Activated naive CD4-positive, alpha-beta T cell treated with anti-CD3 and anti-CD28 coated beads, Interleukin-2, amount 50 U/mL, for 16 hours (primary cell): Measurements from ENCODE around the gene DFFB.

Experiments used
- DNase-seq: peaks from one replicate; pipeline ENCODE4 v3.0.0-alpha.2; 2020

The DFFB gene

GRCh38 chr1:3931007-3931912 is 74.0 kb downstream of the DFFB start:
- no peak for DNase-seq

GRCh38 chr1:3932156-3932919 is 75.1 kb downstream of the DFFB start:
- DNase-seq, result no peak
